WI38 (cell line): ENCODE results near the gene HRK.

Experiments
- H3K4me3 ChIP-seq: 2 replicates; pipeline ENCODE4 v1.5.1; 2011; ENCODE audit warnings: low read depth, mild to moderate bottlenecking, control low read depth, low read length
- CTCF ChIP-seq: IDR thresholded peaks from 2 replicates; pipeline ENCODE4 v1.5.1; 2012; ENCODE audit warnings: low read depth, mild to moderate bottlenecking, control low read depth, low read length

The HRK gene

GRCh38 chr12:116864371-116865160 is 16.7 kb downstream of the HRK start:
- no peak overlapping the region for H3K4me3 ChIP-seq
- no peak for TF ChIP-seq CTCF

- no peak overlapping the region for H3K4me3 ChIP-seq
- TF ChIP-seq CTCF = peak; percentile 73
Measured at GRCh38 chr12:116863275-116863767, 17.9 kb downstream of the HRK start.

- H3K4me3 ChIP-seq = no peak overlapping the region
- TF ChIP-seq CTCF = no peak
Measured at GRCh38 chr12:116862167-116862566, 19.1 kb downstream of the HRK start.

GRCh38 chr12:116861320-116861719 is 19.9 kb downstream of the HRK start:
- no peak for TF ChIP-seq CTCF
- no peak overlapping the region for H3K4me3 ChIP-seq

- no peak overlapping the region for H3K4me3 ChIP-seq
- TF ChIP-seq CTCF = no peak
Measured at GRCh38 chr12:116860263-116860662, 21.0 kb downstream of the HRK start.

- TF ChIP-seq CTCF = no peak
- no peak overlapping the region for H3K4me3 ChIP-seq
Measured at GRCh38 chr12:116859079-116859478, 22.2 kb downstream of the HRK start.

GRCh38 chr12:116856729-116857128 is 24.5 kb downstream of the HRK start:
- no peak for TF ChIP-seq CTCF

More at GRCh38 chr12:116856729-116857128, 24.5 kb downstream of the HRK start:
- no peak overlapping the region for H3K4me3 ChIP-seq
